ENCODE data around the gene MT1F. TPM values are rescaled to one million over a fixed set of nuclear protein-coding genes. Genes with fewer than 3 reads are reported as not detected.

MT1F gene
- total and polyA plus RNA-seq, 2 donors from 2014 or later = 53.3 to 312 TPM

GRCh38 chr16:56645311-56645710, 12.4 kb upstream of the MT1F start:
- no peak for TF ChIP-seq CTCF (IDR thresholded peaks at IDR 0.05; ENCODE audit: borderline replicate concordance, extremely low read depth, insufficient read depth)
- H3K4me1 ChIP-seq (ENCODE audit: control insufficient read depth in 2 of 3, insufficient read depth in 2 of 3, low read depth in 1 of 3, low read length in 3 of 3) = peaks cover 0 to 7% (median 6%) of the 10 kb centered on the region in 3 donors
- H3K4me3 ChIP-seq (ENCODE audit: low read length in 3 of 3) = no peak overlapping the region
- no peaks in the 10 kb centered on the region for H3K9me3 ChIP-seq (ENCODE audit: control insufficient read depth in 2 of 3, insufficient read depth in 1 of 3, low read length in 3 of 3)
- no peaks in the 10 kb centered on the region for H3K36me3 ChIP-seq (ENCODE audit: control insufficient read depth in 2 of 3, insufficient read depth in 3 of 3, low read length in 3 of 3)
- intact Hi-C loops (cut with DNase I) = no loop called here
- peaks cover 51% of the 10 kb centered on the region for H3K27me3 ChIP-seq (ENCODE audit: control insufficient read depth, insufficient read depth, low read length)
- H3K27ac ChIP-seq (ENCODE audit: low read depth in 2 of 2, low read length in 2 of 2) = no peak overlapping the region
- DNase-seq (no peak), FAIRE-seq (no peak)
- no peak overlapping the region for H3K9ac ChIP-seq (ENCODE audit: low read length in 3 of 3)

GRCh38 chr16:56645838-56646237, 11.9 kb upstream of the MT1F start:
- no peak overlapping the region for H3K27ac ChIP-seq (ENCODE audit: low read depth in 2 of 2, low read length in 2 of 2)
- peaks cover 48% of the 10 kb centered on the region for H3K27me3 ChIP-seq (ENCODE audit: control insufficient read depth, insufficient read depth, low read length)
- H3K4me3 ChIP-seq (ENCODE audit: low read length in 3 of 3) = no peak overlapping the region
- FAIRE-seq = no peak
- intact Hi-C loops (cut with DNase I) = no loop called here
- no peak overlapping the region for H3K9ac ChIP-seq (ENCODE audit: low read length in 3 of 3)
- no peaks in the 10 kb centered on the region for H3K9me3 ChIP-seq (ENCODE audit: control insufficient read depth in 2 of 3, insufficient read depth in 1 of 3, low read length in 3 of 3)
- H3K36me3 ChIP-seq (ENCODE audit: control insufficient read depth in 2 of 3, insufficient read depth in 3 of 3, low read length in 3 of 3) = no peaks in the 10 kb centered on the region
- peaks cover 0 to 7% (median 6%) of the 10 kb centered on the region in 3 donors for H3K4me1 ChIP-seq (ENCODE audit: control insufficient read depth in 2 of 3, insufficient read depth in 2 of 3, low read depth in 1 of 3, low read length in 3 of 3)
- no peak for DNase-seq
- no peak for TF ChIP-seq CTCF (IDR thresholded peaks at IDR 0.05; ENCODE audit: borderline replicate concordance, extremely low read depth, insufficient read depth)

GRCh38 chr16:56647641-56648431, 9.9 kb upstream of the MT1F start:
- H3K4me3 ChIP-seq (ENCODE audit: low read length in 3 of 3) = no peak overlapping the region
- peaks cover 37% of the 10 kb centered on the region for H3K27me3 ChIP-seq (ENCODE audit: control insufficient read depth, insufficient read depth, low read length)
- H3K4me1 ChIP-seq (ENCODE audit: control insufficient read depth in 2 of 3, insufficient read depth in 2 of 3, low read depth in 1 of 3, low read length in 3 of 3) = peaks cover 0 to 7% (median 6%) of the 10 kb centered on the region in 3 donors
- FAIRE-seq (no peak), DNase-seq (no peak)
- TF ChIP-seq CTCF (IDR thresholded peaks at IDR 0.05; ENCODE audit: borderline replicate concordance, extremely low read depth, insufficient read depth) = no peak
- H3K9ac ChIP-seq (ENCODE audit: low read length in 3 of 3) = no peak overlapping the region
- H3K27ac ChIP-seq (ENCODE audit: low read depth in 2 of 2, low read length in 2 of 2) = no peak overlapping the region
- no peaks in the 10 kb centered on the region for H3K36me3 ChIP-seq (ENCODE audit: control insufficient read depth in 2 of 3, insufficient read depth in 3 of 3, low read length in 3 of 3)
- H3K9me3 ChIP-seq (ENCODE audit: control insufficient read depth in 2 of 3, insufficient read depth in 1 of 3, low read length in 3 of 3) = no peaks in the 10 kb centered on the region
- intact Hi-C loops (cut with DNase I) = no loop called here
